ENCODE data around the gene MYH11.
"Not testable (repeated sequence)": the region's sequence is repeated elsewhere in the genome, so short reads cannot be mapped to it uniquely, and the experiment has no call there.

MYH11 gene

GRCh38 chr16:15655561-15655960 lies 201.3 kb downstream of the MYH11 start:
- not testable (repeated sequence) for DNase-seq

GRCh38 chr16:15654591-15654990 lies 202.2 kb downstream of the MYH11 start:
- no peak for DNase-seq

GRCh38 chr16:15653227-15653626 lies 203.6 kb downstream of the MYH11 start:
- DNase-seq = no peak

Measured in CD4-positive, alpha-beta T cell treated with Interleukin-12 subunit alpha and Interleukin-12 subunit beta, for 1 hour (primary cell).